ENCODE measurements around the gene OSBP2.

GRCh38 chr22:30933457-30933856 lies 238.8 kb downstream of the OSBP2 start:
- TF ChIP-seq CTCF (conservative IDR thresholded peaks at IDR 0.05; ENCODE audit: low read length) (no peak), EZH2phosphoT487 (IDR thresholded peaks at IDR 0.05; ENCODE audit: borderline replicate concordance) (no peak)

Measured in Loucy (cell line).